Liver (tissue), 3 donors: Measurements from ENCODE around the gene GOLGA6D.
"Not testable (repeated sequence)": the region's sequence is repeated elsewhere in the genome, so short reads cannot be mapped to it uniquely, and the experiment has no call there.

Experiments used
- EGR1 ChIP-seq, 2 donors: IDR thresholded peaks; 2 replicates each; pipeline ENCODE4 v1.6.1; 2016 to 2018; ENCODE audit warnings: antibody characterized with exemption in 2 of 2, low read depth in 2 of 2
- FOXA1 ChIP-seq: IDR thresholded peaks from 2 replicates; pipeline ENCODE4 v1.6.1; 2016; ENCODE audit warnings: antibody characterized with exemption
- GABPA ChIP-seq, 2 donors: IDR thresholded peaks in 1 of 2; conservative IDR thresholded peaks in 1 of 2; 2 replicates each; pipeline ENCODE4 v1.6.1; 2016; ENCODE audit warnings: antibody characterized with exemption in 2 of 2, mild to moderate bottlenecking in 1 of 2, moderate library complexity in 1 of 2
- HNF4A ChIP-seq, 2 donors: conservative IDR thresholded peaks; 2 replicates each; pipeline ENCODE4 v1.6.1; 2016; ENCODE audit warnings: antibody characterized with exemption in 2 of 2, mild to moderate bottlenecking in 2 of 2
- JUND ChIP-seq, 2 donors: IDR thresholded peaks; 2 replicates each; pipeline ENCODE4 v1.6.1; 2016; ENCODE audit warnings: antibody characterized with exemption in 2 of 2
- RAD21 ChIP-seq, 2 donors: IDR thresholded peaks; 2 replicates each; pipeline ENCODE4 v1.6.1; 2016; ENCODE audit warnings: antibody characterized with exemption in 2 of 2, mild to moderate bottlenecking in 2 of 2
- SP1 ChIP-seq: IDR thresholded peaks from 2 replicates; pipeline ENCODE4 v1.6.1; 2018; ENCODE audit warnings: antibody characterized with exemption, mild to moderate bottlenecking
- TAF1 ChIP-seq: conservative IDR thresholded peaks from 2 replicates; pipeline ENCODE4 v1.6.1; 2016; ENCODE audit warnings: antibody characterized with exemption, mild to moderate bottlenecking
- YY1 ChIP-seq: IDR thresholded peaks from 2 replicates; pipeline ENCODE4 v1.6.1; 2016; ENCODE audit warnings: antibody characterized with exemption, mild to moderate bottlenecking
- TF ChIP-seq, protein P1 (sequence below): fragments of 150-350 bp; IDR thresholded peaks from 2 replicates; pipeline ENCODE4 v1.5.1; 2017; ENCODE audit warnings: improper control_type of control experiment, low read depth, low read length; ENCODE audit not compliant: missing input control
- TF ChIP-seq, protein P2 (sequence below): IDR thresholded peaks from 2 replicates; pipeline ENCODE4 v1.6.1; 2016; ENCODE audit warnings: antibody characterized with exemption, mild to moderate bottlenecking
- TF ChIP-seq, protein P3 (sequence below): IDR thresholded peaks from 2 replicates; pipeline ENCODE4 v1.6.1; 2016; ENCODE audit warnings: antibody characterized with exemption
- TF ChIP-seq, protein P4 (sequence below): IDR thresholded peaks from 2 replicates; pipeline ENCODE4 v1.6.1; 2016; ENCODE audit warnings: antibody characterized with exemption
- TF ChIP-seq, protein P5 (sequence below): IDR thresholded peaks from 2 replicates; pipeline ENCODE4 v1.6.1; 2016; ENCODE audit warnings: antibody characterized with exemption
- donor health status: healthy.
- donor health status: healthy.

DNA sequence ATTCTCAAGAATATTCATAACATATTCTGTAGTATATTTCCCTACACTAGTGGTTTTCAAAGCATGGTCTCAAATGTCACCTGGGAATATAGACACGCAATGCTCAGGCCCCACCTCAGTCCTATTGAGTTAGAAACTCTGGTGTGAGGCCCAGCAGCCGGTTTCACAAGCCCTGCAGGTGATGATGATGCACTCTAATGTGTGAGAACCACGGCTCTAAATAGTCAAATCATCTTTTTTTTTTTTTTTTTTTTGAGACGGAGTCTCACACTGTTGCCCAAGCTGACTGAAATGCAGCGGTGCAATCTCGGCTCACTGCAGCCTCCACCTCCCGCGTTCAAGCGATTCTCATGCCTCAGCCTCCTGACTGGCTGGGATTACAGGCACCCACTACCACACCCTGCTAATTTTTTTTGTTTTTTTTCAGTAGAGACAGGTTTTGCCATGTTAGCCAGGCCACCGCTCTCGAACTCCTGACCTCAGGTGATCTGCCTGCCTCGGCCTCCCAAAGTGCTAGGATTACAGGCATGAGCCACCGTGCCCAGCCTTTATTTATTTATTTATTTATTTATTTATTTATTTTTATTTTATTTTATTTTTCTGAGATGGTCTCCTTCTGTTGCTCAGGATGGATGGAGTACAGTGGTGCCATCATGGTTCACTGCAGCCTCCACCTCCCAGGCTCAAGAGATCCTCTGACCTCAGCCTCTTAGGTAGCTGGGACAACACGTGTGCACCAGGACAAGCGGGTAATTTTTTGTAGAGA, 51.2 kb downstream of the GOLGA6D start:
- TF ChIP-seq, protein P1, sequence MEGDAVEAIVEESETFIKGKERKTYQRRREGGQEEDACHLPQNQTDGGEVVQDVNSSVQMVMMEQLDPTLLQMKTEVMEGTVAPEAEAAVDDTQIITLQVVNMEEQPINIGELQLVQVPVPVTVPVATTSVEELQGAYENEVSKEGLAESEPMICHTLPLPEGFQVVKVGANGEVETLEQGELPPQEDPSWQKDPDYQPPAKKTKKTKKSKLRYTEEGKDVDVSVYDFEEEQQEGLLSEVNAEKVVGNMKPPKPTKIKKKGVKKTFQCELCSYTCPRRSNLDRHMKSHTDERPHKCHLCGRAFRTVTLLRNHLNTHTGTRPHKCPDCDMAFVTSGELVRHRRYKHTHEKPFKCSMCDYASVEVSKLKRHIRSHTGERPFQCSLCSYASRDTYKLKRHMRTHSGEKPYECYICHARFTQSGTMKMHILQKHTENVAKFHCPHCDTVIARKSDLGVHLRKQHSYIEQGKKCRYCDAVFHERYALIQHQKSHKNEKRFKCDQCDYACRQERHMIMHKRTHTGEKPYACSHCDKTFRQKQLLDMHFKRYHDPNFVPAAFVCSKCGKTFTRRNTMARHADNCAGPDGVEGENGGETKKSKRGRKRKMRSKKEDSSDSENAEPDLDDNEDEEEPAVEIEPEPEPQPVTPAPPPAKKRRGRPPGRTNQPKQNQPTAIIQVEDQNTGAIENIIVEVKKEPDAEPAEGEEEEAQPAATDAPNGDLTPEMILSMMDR, result not testable (repeated sequence)
- TF ChIP-seq, protein P2, sequence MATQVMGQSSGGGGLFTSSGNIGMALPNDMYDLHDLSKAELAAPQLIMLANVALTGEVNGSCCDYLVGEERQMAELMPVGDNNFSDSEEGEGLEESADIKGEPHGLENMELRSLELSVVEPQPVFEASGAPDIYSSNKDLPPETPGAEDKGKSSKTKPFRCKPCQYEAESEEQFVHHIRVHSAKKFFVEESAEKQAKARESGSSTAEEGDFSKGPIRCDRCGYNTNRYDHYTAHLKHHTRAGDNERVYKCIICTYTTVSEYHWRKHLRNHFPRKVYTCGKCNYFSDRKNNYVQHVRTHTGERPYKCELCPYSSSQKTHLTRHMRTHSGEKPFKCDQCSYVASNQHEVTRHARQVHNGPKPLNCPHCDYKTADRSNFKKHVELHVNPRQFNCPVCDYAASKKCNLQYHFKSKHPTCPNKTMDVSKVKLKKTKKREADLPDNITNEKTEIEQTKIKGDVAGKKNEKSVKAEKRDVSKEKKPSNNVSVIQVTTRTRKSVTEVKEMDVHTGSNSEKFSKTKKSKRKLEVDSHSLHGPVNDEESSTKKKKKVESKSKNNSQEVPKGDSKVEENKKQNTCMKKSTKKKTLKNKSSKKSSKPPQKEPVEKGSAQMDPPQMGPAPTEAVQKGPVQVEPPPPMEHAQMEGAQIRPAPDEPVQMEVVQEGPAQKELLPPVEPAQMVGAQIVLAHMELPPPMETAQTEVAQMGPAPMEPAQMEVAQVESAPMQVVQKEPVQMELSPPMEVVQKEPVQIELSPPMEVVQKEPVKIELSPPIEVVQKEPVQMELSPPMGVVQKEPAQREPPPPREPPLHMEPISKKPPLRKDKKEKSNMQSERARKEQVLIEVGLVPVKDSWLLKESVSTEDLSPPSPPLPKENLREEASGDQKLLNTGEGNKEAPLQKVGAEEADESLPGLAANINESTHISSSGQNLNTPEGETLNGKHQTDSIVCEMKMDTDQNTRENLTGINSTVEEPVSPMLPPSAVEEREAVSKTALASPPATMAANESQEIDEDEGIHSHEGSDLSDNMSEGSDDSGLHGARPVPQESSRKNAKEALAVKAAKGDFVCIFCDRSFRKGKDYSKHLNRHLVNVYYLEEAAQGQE, result not testable (repeated sequence)
- TF ChIP-seq EGR1 (IDR thresholded peaks at IDR 0.05; ENCODE audit: low read depth in 2 of 2); YY1; JUND (IDR thresholded peaks at IDR 0.05); RAD21 (IDR thresholded peaks at IDR 0.05); SP1; TAF1; HNF4A (conservative IDR thresholded peaks at IDR 0.05); FOXA1; GABPA (IDR thresholded peaks at IDR 0.05 in 1 of 2, conservative IDR thresholded peaks at IDR 0.05 in 1 of 2): not testable (repeated sequence)
- TF ChIP-seq, protein P3, sequence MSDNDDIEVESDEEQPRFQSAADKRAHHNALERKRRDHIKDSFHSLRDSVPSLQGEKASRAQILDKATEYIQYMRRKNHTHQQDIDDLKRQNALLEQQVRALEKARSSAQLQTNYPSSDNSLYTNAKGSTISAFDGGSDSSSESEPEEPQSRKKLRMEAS, result not testable (repeated sequence)
- TF ChIP-seq, protein P4, sequence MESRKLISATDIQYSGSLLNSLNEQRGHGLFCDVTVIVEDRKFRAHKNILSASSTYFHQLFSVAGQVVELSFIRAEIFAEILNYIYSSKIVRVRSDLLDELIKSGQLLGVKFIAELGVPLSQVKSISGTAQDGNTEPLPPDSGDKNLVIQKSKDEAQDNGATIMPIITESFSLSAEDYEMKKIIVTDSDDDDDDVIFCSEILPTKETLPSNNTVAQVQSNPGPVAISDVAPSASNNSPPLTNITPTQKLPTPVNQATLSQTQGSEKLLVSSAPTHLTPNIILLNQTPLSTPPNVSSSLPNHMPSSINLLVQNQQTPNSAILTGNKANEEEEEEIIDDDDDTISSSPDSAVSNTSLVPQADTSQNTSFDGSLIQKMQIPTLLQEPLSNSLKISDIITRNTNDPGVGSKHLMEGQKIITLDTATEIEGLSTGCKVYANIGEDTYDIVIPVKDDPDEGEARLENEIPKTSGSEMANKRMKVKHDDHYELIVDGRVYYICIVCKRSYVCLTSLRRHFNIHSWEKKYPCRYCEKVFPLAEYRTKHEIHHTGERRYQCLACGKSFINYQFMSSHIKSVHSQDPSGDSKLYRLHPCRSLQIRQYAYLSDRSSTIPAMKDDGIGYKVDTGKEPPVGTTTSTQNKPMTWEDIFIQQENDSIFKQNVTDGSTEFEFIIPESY, result not testable (repeated sequence)
- TF ChIP-seq, protein P5, sequence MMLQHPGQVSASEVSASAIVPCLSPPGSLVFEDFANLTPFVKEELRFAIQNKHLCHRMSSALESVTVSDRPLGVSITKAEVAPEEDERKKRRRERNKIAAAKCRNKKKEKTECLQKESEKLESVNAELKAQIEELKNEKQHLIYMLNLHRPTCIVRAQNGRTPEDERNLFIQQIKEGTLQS, result not testable (repeated sequence)
